Inflammatory macrophage treated with lipopolysaccharide for 4 hours (primary cell): ENCODE data around the gene PHF12.

Source experiments
- DNase-seq: peaks from one replicate; pipeline ENCODE4 v3.0.0-alpha.2; 2020

The PHF12 gene

DNA sequence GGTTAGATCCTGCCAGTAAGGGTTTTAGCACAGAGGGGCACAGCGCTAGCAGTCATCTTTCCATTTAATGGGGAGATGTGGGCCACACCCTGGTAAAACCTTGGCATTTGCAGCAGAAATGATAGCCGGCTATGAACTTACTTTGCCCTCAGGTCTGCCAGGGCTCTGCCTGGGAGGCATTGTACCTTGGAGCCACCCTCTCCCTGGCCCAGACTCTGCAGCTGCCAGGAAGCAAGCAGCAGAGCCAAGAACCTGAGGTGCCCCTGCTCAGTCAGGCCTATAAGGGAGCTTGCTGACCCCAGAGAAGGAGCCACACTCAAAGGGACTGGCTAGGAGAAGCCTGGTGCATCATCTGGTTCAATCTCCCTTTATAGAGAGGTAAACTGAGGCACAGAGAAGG, 23.7 kb upstream of the PHF12 start:
- no peak for DNase-seq

GRCh38 chr17:28974451-28974850, 23.1 kb upstream of the PHF12 start:
- no peak for DNase-seq

DNA sequence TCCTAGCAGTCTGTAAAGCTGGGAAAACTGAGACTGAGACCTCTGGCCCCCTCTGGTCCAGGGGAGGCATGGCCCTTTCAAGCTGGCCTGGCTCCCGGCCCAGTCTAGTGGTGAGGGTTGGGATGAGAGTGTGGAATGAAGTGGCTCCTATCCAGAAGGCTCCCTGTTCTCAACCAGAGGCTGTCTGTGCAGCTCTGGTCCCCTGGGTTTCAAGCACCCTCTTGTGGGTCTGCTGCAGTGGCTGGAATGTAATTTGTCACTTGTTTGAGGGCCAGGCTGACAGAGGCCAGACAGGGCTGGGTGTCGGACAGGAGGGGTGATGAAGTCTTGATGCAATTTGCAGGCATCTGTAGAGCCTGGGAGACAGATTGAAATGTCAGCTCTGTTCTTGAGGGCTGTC, 22.1 kb upstream of the PHF12 start:
- DNase-seq = no peak

DNA sequence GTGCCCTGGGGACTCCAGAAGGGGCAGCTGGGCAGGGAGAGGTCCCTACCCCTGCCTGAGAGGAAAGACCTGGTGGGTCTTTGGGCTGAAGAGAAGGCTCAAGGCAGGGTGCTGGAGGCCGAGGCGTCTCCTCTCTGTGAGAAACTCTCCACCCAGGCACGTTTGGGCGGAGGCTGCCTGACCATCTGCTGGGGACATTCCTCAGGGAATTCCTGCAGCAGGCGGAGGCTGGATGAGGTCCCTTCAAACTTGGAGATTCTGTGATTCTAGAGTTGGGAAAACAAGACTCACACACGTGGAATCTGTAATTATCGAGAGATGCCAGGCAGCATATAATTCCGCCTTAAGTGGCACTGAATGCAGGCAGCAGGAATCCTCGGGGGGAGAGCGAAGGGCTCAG, 21.1 kb upstream of the PHF12 start:
- DNase-seq = no peak

DNA sequence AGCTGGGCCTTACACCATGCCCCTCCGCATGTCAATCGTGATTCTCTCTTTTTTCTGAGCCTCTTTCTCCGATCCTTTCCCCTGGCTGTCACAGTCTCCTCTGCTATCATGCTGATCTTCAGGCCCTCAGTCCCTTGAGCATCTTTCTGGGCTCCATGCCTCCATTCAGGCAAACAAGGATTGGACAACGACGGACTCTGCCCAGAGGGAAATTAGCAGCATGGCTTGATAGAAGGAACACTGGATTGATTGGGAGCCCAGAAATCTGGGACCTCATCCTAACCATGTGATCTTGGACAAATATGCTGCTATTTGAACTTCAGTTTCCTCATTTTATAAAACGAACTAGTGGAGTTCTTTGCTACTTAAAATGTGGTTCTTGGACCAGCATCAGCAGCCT, 19.6 kb upstream of the PHF12 start:
- no peak for DNase-seq

- no peak for DNase-seq
Observed at GRCh38 chr17:28969706-28970393, 18.5 kb upstream of the PHF12 start.

- DNase-seq = peak; percentile 34
Observed at GRCh38 chr17:28968914-28969295, 17.6 kb upstream of the PHF12 start.

DNA sequence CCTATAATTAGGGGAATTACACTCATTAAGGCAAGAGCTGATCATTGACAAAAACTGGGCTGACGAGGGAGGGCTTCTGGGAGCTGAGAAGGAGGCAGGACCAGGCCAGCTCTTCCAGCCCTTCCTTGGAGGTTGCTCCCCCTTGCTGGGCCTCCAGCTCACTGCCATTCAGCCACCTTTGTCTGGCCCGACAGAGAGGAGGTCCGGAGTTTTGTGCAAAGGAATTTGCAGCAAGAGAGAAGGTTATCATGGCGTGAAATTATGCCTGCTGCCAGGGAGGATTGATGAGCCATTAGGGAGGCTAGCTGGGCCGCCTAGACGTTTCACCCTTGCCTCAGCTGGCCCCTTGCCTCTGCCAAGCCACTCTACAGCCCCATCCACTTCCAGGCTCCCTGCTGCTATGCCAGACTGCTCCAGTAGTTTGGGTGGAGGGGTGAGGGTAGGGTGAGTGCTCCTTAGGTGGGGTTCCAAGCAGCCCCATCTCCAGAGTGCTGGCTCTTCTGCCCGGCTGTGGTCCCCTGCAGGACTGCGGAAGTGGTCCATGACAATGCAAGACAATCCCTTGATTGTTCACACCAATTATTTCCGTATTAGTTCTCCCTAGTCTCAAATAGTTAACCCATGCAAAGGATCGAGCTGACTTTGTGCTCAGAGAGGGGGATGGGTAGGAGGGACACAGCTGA, 17.1 kb upstream of the PHF12 start:
- DNase-seq = no peak

GRCh38 chr17:28967221-28968135, 16.2 kb upstream of the PHF12 start:
- DNase-seq = peak; percentile 40

DNA sequence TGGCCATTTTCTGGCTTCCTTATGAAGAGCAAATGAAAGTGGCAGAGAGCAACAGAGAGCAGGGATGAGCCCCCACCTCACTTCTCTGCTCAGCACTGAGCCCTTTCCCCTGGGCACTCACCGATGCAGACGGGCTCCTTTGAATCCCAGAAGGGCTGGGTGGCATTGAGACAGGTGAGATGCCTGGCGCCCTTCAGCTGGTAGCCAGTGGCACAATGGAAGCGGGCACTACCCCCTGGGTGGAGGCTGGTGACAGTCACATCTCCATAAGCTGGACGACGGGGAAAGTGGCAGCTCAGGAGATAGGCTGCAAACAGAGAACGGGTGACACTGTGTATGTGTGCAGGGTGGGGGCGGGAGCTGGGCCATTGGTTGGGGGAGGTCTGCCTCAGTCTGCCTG, 12.5 kb upstream of the PHF12 start:
- no peak for DNase-seq

- DNase-seq = no peak
Observed at GRCh38 chr17:28963055-28963611, 11.8 kb upstream of the PHF12 start.

DNA sequence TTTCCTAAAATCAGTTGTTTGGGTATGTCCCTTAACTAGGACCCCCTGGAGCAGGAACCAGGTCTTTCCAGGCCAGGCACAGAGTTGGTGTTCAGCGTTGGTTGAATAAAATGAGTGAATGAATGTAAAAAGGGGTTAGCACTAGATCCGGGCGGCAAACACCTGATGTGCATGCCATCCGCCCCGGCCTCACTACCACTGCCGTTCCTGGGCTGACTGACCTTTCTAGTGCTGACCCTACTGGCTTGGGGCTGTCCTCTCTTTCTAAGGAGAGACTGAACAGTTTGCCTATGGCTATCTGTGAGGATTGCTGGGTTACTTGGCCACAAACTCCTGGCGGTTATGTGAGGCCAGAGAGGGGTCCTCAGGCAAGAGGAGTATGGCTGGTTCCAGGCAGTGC, 10.1 kb upstream of the PHF12 start:
- DNase-seq = no peak

DNA sequence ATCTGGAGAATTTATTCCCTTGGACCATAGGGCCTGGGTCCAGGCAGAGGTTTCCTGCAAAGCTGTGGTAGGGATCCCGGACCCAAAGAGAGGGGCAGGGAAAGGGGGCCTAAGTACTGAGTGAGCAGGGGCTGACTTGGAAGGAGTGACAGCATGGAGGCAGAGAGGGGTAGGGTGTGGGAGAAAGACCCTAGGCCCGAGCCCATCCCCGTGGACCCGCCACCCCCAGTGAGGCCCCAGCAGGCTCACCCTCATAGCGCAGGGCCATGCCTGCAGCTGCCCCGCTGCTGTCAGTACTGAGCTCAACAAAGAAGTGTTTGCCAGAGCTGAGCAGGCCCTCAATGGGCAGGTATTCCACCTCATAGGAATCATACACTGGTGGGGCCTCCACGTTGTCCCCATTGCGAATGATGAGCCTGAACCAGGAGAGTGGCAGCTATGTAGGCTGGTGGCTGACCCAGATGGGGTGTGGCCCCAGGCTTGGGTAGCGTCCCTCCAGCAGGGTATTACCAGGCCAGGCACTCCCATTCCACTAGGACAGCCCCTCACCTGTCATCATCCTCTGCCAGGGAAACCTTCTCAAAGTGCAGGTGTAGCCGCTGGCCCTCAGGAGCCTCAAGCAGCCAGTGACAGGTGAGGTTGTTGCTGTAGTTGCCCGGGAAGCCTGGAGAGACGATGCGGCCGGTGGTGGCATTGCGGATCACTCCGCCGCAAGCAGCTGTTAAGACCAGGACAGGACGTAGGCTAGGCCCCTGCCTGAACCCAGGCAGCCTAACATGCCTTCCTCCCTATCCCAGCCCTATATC, 9.1 kb upstream of the PHF12 start:
- DNase-seq = no peak

GRCh38 chr17:28959471-28959871, 8.2 kb upstream of the PHF12 start:
- DNase-seq = no peak

GRCh38 chr17:28958820-28959455, 7.6 kb upstream of the PHF12 start:
- DNase-seq = no peak

GRCh38 chr17:28957992-28958355, 6.7 kb upstream of the PHF12 start:
- DNase-seq = no peak

GRCh38 chr17:28957277-28957991, 6.1 kb upstream of the PHF12 start:
- DNase-seq = no peak

DNA sequence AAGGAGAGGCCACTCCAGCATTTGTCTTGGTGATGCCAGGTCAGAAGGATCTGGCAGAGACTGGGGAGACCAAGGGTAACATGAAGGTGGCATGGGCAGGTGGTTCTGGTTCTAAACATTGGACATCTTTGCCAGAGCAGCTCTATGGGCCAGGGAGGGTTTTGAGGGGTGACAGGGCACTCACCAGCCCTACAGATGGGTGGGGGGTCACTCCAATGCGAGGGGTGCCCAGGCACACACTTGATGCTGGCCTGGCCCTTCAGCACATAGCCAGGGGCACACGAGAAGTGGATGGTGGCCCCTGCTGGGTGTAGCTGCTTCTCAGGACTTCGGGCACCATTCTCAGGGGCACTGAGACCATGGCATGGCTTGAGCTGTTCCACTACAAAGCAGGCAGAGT, 5.5 kb upstream of the PHF12 start:
- no peak for DNase-seq

GRCh38 chr17:28956112-28956511, 4.8 kb upstream of the PHF12 start:
- DNase-seq = no peak

DNA sequence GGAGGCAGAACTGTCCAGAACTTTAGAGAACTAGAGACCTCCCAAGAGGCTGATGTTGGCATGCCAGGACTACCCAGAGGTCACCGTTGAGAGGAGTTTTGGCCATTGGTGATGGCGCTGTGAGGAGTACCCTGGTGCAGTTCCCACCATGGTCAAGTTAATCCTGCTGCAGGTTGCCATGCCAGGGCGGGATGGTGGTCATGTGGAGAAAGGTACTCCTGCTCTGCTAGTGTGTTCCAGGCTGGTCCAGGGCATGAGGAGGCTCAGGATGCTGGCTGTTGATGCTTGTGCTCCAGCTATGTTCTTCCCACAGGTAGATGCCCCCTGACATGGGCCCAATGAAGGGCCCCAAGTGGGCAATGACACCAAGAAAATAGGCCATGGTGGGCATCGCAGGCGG, 4.1 kb upstream of the PHF12 start:
- DNase-seq = no peak

- DNase-seq = no peak
Observed at GRCh38 chr17:28954886-28955285, 3.6 kb upstream of the PHF12 start.
